GM20431 (cell line): Measurements from ENCODE around the gene IFNA2.
"Not testable (repeated sequence)": the region's sequence is repeated elsewhere in the genome, so short reads cannot be mapped to it uniquely, and the experiment has no call there.

Experiments used
- in situ Hi-C: fragments of 300-500 bp; cut with MseI, MboI; formaldehyde crosslinking; loops from one replicate; pipeline ENCODE4 v1.15.0; 2020; ENCODE audit warnings: low sequenced_read_pairs; ENCODE audit not compliant: unreplicated experiment

IFNA2 gene

DNA sequence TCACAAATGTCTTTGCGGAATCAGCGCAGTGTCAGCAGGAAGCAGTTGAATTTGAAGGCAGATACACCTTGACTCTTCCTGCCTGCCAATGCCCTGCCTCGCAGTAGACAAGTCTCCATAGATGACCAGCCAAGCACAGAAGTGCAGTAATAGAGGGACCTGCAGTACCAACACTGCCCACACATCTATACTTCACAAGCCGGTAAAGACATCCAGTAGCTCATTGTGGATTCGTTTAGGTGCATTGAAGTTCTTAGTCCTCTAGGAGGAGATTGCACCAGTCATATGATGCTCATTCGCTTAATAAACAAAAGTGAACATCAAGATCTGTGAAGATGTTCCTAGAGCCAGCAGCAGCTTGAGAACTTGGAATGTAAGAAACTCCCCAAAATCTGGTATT is 7.1 kb upstream of the IFNA2 start:
- in situ Hi-C loops, result no loop called here

DNA sequence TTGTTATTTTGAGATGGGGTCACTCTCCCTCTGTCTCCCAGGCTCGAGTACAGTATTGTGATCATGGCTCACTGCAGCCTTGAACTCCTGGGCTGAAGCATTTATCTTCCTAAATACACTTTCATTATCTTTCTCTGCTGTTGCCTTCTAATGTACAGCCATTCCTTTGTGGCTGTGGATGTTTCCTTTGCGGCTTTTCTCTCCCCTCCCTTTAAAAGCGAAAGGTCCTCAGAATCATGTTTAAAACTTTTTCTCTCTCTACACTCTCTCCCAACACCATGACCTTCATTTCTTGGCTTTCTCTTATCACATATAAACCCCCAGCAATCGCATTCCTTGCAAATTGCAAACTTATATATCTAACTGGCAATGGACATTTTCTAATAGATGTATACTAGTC is 1.6 kb downstream of the IFNA2 start:
- in situ Hi-C loops, result no loop called here

DNA sequence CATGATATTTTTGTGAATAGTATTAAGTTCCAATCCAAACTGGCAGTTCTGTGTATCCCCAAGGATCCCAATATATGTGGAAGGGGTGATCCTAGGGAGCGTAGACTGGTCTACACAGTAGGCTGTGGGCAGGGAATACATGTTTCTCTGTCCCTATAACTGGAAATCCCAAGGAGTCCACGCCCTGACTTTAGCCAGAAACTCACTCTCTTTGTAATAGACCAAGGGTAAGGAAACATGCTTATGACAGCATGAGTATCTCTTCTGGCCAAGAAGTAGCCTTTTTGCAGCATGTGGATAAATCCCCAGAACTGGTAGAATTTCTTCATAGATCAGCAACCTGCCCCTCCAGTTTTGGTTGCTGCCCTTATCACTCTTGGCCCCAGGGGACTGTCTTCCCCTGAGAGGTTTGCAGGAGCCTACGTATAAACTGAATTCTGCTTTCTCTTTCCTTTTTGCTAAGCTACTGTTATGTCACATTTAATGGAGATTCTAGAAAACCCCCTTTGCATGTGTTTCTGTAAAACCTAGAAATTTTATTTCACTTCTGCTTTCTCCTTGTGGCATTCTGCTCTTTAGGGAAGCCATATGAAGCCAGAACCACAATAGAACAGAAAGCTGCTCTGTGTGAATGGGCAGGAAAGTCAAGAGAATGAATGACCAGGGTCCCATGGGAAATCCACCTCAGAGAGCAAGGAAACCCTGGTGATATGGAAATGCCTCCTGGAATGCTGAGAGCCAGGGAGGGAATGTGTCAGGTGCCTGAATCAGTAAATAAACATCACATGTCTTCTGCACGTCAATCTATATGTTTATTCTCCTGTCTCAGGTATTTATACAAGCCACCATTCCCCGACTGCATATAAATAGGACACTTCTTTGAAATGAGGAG is 3.5 kb downstream of the IFNA2 start:
- in situ Hi-C loops, result no loop called here

DNA sequence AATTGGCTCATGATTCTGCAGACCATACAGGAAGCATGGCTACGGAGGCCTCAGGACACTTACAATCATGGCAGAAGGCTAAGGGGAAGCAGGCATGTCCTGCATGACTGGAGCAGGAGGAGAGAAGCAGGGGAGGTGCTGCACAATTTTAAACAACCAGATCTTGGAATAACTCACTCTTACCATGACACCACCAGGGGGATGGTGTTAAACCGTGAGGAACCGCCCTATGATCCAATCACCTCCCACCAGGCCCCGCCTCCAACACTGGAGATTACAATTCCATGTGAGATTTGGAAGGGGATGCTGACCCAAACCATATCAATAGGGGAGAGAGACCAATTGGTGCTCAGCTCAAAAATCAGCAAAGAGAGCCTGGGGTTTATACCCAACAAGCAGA is 13.7 kb downstream of the IFNA2 start:
- in situ Hi-C loops, result not testable (repeated sequence)

DNA sequence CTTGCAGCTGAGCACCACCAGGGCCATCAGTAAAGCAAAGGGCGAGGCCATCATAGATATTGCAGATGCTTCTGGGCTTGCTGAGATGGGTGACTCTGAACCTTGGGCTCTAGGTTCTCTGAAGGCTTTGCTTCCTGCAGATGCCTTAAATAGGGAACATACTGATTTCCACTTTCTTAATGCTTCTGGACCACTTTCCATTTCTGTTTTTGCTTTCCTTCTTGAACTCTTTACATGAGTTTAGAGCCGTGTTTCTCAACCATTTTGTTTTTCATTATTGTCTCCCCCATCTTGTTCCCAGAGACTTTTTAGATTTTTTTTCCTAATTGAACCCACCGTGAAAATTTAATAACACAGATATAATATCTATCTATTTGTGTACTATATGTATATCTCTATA is 17.2 kb downstream of the IFNA2 start, which contains the start of gene IFNA13:
Gene IFNA13 (minus strand): TSS at position 101 of the 400 bp plus-strand sequence. CDS start 47 bp downstream, at position 54.
- in situ Hi-C loops, result no loop called here

DNA sequence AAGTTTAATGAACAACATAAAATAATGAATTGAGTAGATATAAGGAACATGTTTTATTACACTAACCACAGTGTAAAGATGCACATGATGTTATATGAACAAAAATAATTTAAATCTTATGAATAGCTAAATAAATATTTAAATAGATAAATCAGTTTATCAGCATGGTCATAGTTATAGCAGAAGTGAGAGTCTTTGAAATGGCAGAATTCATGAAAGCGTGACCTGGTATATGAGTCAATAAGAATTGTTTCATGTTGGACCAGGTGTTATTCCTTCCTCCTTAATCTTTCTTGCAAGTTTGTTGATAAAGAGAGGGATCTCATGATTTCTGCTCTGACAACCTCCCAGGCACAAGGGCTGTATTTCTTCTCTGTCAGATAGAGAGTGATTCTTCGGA is 18.0 kb downstream of the IFNA2 start:
- in situ Hi-C loops, result not testable (repeated sequence)

DNA sequence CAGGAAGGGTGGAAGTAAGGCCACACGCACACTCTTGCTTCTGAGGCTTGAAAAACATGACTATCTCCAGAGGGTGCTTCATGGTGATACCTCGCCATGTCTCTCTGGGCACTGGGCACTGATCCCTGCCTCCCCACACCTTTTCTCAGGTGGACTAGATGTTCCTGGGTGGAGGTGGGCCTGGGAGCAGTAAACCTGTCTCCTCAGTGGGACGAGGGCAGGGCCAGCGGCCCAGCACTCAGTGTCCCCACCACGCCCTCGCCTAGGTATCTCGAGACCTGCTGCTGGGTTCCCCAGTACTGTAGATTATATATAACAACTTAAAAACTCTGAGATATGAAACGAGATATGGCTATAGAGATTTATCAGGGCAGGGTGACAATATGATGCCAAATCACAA is 22.9 kb downstream of the IFNA2 start:
- in situ Hi-C loops, result no loop called here

DNA sequence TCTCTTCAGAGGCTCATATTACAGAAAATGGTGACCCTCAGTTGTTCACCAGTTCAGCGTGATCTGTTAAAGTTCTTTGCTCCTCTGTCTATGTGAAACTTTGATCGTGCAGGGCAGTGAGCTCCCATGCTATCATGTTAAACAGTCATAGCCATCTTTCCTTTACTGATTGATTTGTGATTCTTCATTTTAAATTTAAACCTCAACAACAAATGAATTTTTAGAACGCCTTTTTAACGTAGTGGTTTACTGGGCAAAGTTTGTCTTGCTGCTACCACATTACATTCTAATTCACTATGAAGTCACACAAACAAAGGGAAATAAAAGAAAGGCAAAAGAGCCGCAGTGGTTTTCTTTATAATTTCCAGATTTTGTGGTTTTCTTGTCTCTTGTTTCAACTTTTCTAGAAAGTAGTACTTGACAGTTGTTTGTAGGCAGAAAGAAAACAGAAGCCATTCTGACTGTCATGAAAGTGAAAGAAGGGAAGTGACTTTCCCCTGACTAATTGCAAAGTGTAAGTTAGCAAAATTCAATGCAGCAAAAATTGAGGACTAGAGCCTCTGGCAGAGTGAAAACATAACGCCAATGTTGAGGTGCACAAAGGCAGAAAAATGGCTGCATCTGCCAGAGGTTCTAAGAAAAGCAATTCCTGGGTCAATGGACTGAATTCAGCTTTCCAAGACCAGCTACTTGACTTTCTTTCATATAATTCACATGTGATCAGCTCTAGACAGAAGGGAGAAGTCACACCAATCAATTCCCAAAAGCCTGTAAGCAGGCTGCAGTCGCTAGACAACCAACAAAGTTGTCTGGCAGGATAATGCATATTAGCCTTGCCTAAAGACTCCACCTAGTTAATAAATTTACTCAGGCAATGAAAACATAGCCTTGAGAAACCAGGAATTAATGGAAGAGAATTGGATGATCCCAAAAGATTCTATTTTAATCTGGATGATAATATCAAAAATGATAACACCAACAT is 27.4 kb downstream of the IFNA2 start:
- in situ Hi-C loops, result no loop called here

DNA sequence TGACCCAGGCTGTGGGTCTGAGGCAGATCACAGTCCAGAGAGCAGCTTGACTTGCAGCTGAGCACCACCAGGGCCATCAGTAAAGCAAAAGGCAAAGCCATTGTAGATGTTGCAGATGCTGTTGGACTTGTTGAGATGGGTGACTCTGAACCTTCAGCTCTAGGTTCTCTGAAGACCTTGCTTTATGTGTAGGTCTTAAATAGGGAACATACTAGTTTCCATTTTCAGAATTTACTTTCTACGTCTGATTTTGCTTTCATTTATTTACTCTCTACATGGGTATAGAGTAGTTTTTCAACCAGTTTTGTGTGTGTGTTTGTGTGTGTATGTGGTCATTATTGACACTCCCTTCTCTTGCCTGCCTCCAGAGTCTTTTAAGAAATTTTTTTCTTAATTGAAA is 34.4 kb downstream of the IFNA2 start, which contains the start of gene IFNA6:
Gene IFNA6 (minus strand): TSS at position 101 of the 400 bp plus-strand sequence. CDS start 0 bp downstream, at position 101.
- in situ Hi-C loops, result no loop called here

DNA sequence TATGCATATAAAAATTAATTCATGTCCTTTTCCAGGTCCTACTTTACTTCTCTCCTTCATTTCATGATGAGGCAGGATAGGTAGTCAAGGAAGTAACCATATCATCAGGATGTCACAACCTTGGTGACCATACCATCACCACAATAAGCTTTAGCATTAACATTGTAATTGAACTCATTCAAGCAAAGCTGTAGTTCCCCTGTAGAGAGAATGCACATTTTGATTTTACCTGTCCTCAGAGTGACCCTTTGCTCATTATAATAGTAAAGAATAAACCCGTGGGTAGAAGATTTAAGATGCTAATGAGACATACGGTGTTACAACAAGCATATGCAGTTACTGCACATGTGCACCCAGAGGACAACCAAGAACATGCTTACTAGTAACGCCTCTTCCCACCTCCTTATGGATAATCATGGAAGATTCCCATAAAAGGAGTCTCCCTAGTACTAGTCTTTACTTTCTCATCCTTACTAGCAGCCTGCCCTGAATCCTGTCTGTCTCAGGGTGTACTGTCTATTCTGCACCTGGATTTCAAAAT is 36.7 kb downstream of the IFNA2 start:
- in situ Hi-C loops, result no loop called here

DNA sequence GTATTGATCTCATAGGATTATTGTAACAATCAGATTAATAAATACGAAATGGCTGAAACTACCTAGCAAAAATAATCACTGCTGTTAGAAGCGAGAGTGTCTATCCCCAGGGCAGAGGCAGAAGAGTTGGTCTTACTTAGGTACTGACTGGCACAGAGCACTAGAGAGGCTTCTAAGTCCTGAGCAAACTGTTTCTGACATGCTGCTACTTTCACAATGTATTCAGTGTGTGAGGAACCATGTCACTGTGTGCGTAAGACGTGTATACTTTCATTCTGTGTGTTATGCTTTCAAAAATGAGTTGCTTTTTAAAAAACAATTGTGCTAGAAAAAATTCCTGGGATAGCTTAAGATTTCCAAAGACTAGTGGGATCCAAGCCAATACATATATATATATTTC is 44.5 kb downstream of the IFNA2 start:
- in situ Hi-C loops, result no loop called here

DNA sequence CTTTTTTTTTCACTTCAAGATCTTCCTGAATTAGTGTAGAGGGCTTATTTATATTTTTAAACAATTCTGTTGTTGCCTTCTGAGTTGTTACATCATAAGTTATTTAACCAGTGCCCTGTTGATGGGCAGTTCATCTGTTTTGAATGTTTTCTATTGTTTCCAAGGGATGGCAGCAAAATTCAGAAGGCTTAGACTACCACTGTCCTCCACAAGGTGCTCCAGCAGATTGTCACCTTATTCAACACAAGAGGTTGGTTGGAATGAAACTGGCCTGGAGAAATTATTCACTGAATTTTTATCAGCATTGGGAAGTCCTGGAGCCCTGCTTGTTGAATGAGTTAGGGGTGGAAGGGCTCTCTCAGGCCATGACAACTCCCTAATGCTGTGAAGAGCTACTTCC is 48.7 kb downstream of the IFNA2 start:
- in situ Hi-C loops, result no loop called here

DNA sequence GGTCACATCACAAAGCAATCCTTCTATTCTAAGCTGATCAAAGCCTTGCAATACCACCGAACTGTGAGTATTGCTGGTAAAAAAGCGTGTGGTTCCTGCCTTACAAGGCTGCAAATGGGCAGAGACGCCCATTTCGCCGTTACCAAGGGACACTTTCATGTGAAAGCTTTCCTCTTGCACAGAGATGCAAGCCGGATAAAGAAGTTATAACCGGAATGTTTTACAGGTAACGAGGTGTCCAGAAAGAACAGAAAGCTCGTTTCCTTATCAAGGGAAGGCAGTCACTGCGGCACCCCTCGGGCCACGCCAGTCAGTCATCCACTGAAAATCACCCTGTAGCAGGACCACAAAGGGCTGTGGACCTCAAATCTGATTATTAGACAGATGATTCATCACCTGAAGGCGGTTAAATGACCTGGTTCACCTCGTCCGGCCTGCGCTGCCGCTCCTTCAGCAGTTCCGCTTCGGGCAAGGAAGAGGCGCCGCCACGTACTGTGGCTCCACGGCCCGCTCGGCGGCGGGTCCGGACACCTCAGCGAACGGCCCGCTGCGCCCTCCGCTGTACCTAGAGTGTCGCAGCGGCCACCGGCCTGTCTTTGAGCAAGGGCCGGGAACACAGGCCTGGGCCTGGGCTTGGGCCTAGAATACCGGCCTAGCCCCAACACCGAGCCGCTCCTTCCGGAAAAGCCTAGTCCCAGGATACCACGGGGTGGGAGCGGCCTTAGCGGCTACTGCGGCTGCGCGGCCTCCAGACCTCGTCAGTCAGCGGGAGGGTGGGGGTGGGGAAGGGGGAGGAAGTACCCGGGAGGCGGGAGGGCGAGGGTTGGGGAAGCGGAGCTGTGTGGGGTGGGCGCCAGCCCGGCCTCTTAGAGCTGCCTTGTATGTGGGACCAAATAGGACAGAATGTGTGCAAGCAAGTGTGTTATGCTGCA is 50.2 kb downstream of the IFNA2 start, which contains the start of gene KLHL9:
Gene KLHL9 (minus strand): TSS at position 704 of the 932 bp plus-strand sequence. CDS start 545 bp downstream, at position 159.
- in situ Hi-C loops, result no loop called here
